Cardiac muscle cell (in vitro differentiated cells and primary cell): Measurements from ENCODE around the gene IP6K2. TPM values are rescaled to one million over a fixed set of nuclear protein-coding genes. Genes with fewer than 3 reads are reported as not detected.
A peak's percentile ranks its signal among the peaks of the same experiment; 100 is the strongest.

Experiments used
- DNase-seq, 2 donors: peaks; one replicate each; pipeline versions ENCODE4 v3.0.0 to v3.0.0-alpha.2; 2010 to 2017; ENCODE audit warnings: low read depth in 1 of 2, low spot score in 1 of 2
- H3K27ac ChIP-seq: fragments of 200-600 bp; sonication (generic); 2 replicates; pipeline ENCODE4 v1.5.1; 2016
- H3K27me3 ChIP-seq: fragments of 200-600 bp; sonication (generic); 2 replicates; pipeline ENCODE4 v1.6.0; 2016; ENCODE audit warnings: control low read depth
- H3K36me3 ChIP-seq: fragments of 200-600 bp; sonication (generic); 2 replicates; pipeline ENCODE4 v1.5.1; 2016; ENCODE audit warnings: control low read depth
- H3K4me1 ChIP-seq: fragments of 200-600 bp; sonication (generic); 2 replicates; pipeline ENCODE4 v1.8.1; 2017; ENCODE audit warnings: low read depth, mild to moderate bottlenecking, mixed run types
- H3K4me3 ChIP-seq: fragments of 200-600 bp; sonication (generic); 2 replicates; pipeline ENCODE4 v1.5.1; 2016; ENCODE audit warnings: mild to moderate bottlenecking
- H3K9me3 ChIP-seq: fragments of 200-600 bp; sonication (generic); 2 replicates; pipeline ENCODE4 v1.5.1; 2017; ENCODE audit warnings: low read depth, mild to moderate bottlenecking, control low read depth
- CTCF ChIP-seq: IDR thresholded peaks from 2 replicates; pipeline ENCODE4 v1.5.1; 2012; ENCODE audit warnings: low read depth, mild to moderate bottlenecking, low read length
- polyA plus RNA-seq: library from polyadenylated mRNA; unstranded; fragments of >200 nt; fragmentation: Nextera tagmentation; extraction: Ambion mirVana; gene quantifications from 2 replicates; pipeline ENCODE4 v1.2.1, GENCODE V29; 2016
- total RNA-seq: library from RNA; depleted of rRNA; stranded (reverse); fragments of >200 nt; gene quantifications from 2 replicates; pipeline ENCODE4 v1.2.3, GENCODE V29; 2016

The IP6K2 gene
- total and polyA plus RNA-seq, 2 experiments from 2014 or later: 119 to 130 TPM

GRCh38 chr3:48711727-48712126, 5.3 kb downstream of the IP6K2 start:
- peaks cover 29% of the 10 kb centered on the region for H3K36me3 ChIP-seq
- H3K27me3 ChIP-seq: no peaks in the 10 kb centered on the region
- no peak overlapping the region for H3K4me3 ChIP-seq
- no peak for DNase-seq
- TF ChIP-seq CTCF: no peak
- H3K4me1 ChIP-seq: peaks cover 8% of the 10 kb centered on the region
- no peaks in the 10 kb centered on the region for H3K9me3 ChIP-seq
- no peak overlapping the region for H3K27ac ChIP-seq

- no peaks in the 10 kb centered on the region for H3K9me3 ChIP-seq
- no peaks in the 10 kb centered on the region for H3K4me1 ChIP-seq
- no peak overlapping the region for H3K4me3 ChIP-seq
- H3K36me3 ChIP-seq: peaks cover 24% of the 10 kb centered on the region
- TF ChIP-seq CTCF: no peak
- H3K27ac ChIP-seq: no peak overlapping the region
- DNase-seq: no peak
- H3K27me3 ChIP-seq: no peaks in the 10 kb centered on the region
Observed at GRCh38 chr3:48709051-48709461, 8.0 kb downstream of the IP6K2 start.

- peaks cover 22% of the 10 kb centered on the region for H3K36me3 ChIP-seq
- DNase-seq: peak in 1 of 2 donors; percentile 20
- H3K27me3 ChIP-seq: no peaks in the 10 kb centered on the region
- H3K4me3 ChIP-seq: no peak overlapping the region
- no peaks in the 10 kb centered on the region for H3K9me3 ChIP-seq
- no peaks in the 10 kb centered on the region for H3K4me1 ChIP-seq
- no peak for TF ChIP-seq CTCF
- H3K27ac ChIP-seq: peak overlapping the region; percentile 36
Observed at GRCh38 chr3:48708481-48708889, 8.5 kb downstream of the IP6K2 start.

- H3K27me3 ChIP-seq: no peaks in the 10 kb centered on the region
- no peak for TF ChIP-seq CTCF
- H3K9me3 ChIP-seq: no peaks in the 10 kb centered on the region
- no peak for DNase-seq
- peaks cover 18% of the 10 kb centered on the region for H3K36me3 ChIP-seq
- no peak overlapping the region for H3K27ac ChIP-seq
- no peak overlapping the region for H3K4me3 ChIP-seq
- no peaks in the 10 kb centered on the region for H3K4me1 ChIP-seq
Observed at GRCh38 chr3:48707157-48707556, 9.9 kb downstream of the IP6K2 start.

- DNase-seq: no peak
- Histone ChIP-seq H3K4me3 (no peak overlapping the region), H3K4me1 (peaks cover 3% of the 10 kb centered on the region), H3K36me3 (peaks cover 10% of the 10 kb centered on the region), H3K27ac (peak overlapping the region; percentile 61), H3K9me3 (no peaks in the 10 kb centered on the region), H3K27me3 (no peaks in the 10 kb centered on the region)
- TF ChIP-seq CTCF: no peak
Observed at GRCh38 chr3:48702320-48702920, 14.6 kb downstream of the IP6K2 start.
